Dermis microvascular lymphatic vessel endothelial cell (primary cell): ENCODE data around the gene SOX4. TPM values are rescaled to one million over a fixed set of nuclear protein-coding genes. Genes with fewer than 3 reads are reported as not detected.
A peak's percentile ranks its signal among the peaks of the same experiment; 100 is the strongest.

Experiments
- DNase-seq, 2 donors: peaks; one replicate each; pipeline versions ENCODE4 v3.0.0 to v3.0.0-alpha.2; 2010; ENCODE audit warnings: low read depth in 2 of 2
- total RNA-seq: library from RNA; depleted of rRNA; stranded (reverse); fragments of >200 nt; gene quantifications from 2 replicates; pipeline ENCODE4 v1.2.1, GENCODE V29; 2014

Gene SOX4
- total RNA-seq, 1 donor from 2014 or later = 67.5 TPM

DNA sequence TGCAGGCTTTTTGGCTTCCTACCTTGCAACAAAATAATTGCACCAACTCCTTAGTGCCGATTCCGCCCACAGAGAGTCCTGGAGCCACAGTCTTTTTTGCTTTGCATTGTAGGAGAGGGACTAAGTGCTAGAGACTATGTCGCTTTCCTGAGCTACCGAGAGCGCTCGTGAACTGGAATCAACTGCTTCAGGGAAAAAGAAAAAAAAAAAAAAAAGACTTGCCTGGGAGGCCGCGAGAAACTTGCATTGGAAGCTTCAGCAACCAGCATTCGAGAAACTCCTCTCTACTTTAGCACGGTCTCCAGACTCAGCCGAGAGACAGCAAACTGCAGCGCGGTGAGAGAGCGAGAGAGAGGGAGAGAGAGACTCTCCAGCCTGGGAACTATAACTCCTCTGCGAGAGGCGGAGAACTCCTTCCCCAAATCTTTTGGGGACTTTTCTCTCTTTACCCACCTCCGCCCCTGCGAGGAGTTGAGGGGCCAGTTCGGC is 420 bp downstream of the SOX4 start:
- no peak for DNase-seq

DNA sequence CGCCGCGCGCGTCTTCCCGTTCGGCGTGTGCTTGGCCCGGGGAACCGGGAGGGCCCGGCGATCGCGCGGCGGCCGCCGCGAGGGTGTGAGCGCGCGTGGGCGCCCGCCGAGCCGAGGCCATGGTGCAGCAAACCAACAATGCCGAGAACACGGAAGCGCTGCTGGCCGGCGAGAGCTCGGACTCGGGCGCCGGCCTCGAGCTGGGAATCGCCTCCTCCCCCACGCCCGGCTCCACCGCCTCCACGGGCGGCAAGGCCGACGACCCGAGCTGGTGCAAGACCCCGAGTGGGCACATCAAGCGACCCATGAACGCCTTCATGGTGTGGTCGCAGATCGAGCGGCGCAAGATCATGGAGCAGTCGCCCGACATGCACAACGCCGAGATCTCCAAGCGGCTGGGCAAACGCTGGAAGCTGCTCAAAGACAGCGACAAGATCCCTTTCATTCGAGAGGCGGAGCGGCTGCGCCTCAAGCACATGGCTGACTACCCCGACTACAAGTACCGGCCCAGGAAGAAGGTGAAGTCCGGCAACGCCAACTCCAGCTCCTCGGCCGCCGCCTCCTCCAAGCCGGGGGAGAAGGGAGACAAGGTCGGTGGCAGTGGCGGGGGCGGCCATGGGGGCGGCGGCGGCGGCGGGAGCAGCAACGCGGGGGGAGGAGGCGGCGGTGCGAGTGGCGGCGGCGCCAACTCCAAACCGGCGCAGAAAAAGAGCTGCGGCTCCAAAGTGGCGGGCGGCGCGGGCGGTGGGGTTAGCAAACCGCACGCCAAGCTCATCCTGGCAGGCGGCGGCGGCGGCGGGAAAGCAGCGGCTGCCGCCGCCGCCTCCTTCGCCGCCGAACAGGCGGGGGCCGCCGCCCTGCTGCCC is 1.1 kb downstream of the SOX4 start:
- peak in 1 of 2 donors; percentile 52 for DNase-seq

DNA sequence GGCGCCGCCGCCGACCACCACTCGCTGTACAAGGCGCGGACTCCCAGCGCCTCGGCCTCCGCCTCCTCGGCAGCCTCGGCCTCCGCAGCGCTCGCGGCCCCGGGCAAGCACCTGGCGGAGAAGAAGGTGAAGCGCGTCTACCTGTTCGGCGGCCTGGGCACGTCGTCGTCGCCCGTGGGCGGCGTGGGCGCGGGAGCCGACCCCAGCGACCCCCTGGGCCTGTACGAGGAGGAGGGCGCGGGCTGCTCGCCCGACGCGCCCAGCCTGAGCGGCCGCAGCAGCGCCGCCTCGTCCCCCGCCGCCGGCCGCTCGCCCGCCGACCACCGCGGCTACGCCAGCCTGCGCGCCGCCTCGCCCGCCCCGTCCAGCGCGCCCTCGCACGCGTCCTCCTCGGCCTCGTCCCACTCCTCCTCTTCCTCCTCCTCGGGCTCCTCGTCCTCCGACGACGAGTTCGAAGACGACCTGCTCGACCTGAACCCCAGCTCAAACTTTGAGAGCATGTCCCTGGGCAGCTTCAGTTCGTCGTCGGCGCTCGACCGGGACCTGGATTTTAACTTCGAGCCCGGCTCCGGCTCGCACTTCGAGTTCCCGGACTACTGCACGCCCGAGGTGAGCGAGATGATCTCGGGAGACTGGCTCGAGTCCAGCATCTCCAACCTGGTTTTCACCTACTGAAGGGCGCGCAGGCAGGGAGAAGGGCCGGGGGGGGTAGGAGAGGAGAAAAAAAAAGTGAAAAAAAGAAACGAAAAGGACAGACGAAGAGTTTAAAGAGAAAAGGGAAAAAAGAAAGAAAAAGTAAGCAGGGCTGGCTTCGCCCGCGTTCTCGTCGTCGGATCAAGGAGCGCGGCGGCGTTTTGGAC is 2.0 kb downstream of the SOX4 start:
- peak in 1 of 2 donors; percentile 23 for DNase-seq

DNA sequence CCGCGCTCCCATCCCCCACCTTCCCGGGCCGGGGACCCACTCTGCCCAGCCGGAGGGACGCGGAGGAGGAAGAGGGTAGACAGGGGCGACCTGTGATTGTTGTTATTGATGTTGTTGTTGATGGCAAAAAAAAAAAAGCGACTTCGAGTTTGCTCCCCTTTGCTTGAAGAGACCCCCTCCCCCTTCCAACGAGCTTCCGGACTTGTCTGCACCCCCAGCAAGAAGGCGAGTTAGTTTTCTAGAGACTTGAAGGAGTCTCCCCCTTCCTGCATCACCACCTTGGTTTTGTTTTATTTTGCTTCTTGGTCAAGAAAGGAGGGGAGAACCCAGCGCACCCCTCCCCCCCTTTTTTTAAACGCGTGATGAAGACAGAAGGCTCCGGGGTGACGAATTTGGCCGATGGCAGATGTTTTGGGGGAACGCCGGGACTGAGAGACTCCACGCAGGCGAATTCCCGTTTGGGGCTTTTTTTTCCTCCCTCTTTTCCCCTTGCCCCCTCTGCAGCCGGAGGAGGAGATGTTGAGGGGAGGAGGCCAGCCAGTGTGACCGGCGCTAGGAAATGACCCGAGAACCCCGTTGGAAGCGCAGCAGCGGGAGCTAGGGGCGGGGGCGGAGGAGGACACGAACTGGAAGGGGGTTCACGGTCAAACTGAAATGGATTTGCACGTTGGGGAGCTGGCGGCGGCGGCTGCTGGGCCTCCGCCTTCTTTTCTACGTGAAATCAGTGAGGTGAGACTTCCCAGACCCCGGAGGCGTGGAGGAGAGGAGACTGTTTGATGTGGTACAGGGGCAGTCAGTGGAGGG is 2.8 kb downstream of the SOX4 start:
- peak in 1 of 2 donors; percentile 66 for DNase-seq

DNA sequence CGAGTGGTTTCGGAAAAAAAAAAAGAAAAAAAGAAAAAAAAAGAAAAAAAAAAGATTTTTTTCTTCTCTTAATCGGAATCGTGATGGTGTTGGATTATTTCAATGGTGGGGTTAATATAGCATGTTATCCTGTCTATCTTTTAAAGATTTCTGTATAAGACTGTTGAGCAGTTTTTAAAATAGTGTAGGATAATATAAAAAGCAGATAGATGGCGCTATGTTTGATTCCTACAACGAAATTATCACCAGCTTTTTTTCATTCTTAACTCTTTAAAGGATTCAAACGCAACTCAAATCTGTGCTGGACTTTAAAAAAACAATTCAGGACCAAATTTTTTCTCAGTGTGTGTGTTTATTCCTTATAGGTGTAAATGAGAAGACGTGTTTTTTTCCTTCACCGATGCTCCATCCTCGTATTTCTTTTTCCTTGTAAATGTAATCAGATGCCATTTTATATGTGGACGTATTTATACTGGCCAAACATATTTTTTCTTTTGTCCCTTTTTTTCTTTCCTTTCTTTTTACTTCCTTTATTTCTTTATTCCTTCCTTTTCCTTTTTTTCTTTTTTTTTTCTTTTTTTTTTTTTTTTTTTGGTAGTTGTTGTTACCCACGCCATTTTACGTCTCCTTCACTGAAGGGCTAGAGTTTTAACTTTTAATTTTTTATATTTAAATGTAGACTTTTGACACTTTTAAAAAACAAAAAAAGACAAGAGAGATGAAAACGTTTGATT is 3.6 kb downstream of the SOX4 start:
- peak; percentile 56 to 62 for DNase-seq

DNA sequence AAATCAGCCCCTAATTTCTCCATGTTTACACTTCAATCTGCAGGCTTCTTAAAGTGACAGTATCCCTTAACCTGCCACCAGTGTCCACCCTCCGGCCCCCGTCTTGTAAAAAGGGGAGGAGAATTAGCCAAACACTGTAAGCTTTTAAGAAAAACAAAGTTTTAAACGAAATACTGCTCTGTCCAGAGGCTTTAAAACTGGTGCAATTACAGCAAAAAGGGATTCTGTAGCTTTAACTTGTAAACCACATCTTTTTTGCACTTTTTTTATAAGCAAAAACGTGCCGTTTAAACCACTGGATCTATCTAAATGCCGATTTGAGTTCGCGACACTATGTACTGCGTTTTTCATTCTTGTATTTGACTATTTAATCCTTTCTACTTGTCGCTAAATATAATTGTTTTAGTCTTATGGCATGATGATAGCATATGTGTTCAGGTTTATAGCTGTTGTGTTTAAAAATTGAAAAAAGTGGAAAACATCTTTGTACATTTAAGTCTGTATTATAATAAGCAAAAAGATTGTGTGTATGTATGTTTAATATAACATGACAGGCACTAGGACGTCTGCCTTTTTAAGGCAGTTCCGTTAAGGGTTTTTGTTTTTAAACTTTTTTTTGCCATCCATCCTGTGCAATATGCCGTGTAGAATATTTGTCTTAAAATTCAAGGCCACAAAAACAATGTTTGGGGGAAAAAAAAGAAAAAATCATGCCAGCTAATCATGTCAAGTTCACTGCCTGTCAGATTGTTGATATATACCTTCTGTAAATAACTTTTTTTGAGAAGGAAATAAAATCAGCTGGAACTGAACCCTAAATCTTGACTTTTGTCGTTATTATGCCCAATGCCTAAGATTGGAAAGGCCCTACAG is 4.5 kb downstream of the SOX4 start:
- DNase-seq = peak in 1 of 2 donors; percentile 42

DNA sequence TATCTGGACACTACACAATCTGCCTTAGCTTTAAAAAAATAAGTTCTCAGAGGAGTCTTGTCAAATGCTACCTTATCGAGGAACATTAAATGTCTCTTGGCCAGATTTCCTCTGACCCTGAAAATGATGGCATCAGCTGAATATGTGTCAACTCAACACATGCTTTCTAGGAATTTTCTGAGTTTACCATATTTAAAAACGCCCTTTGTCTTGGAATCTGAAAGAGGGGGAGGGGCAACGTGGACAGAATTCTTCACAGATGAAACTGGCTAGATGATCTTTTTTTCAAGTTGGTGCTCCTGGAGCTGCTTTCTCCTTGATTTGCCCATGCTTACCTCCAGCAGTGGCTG is 5.1 kb downstream of the SOX4 start:
- peak in 1 of 2 donors; percentile 28 for DNase-seq

DNA sequence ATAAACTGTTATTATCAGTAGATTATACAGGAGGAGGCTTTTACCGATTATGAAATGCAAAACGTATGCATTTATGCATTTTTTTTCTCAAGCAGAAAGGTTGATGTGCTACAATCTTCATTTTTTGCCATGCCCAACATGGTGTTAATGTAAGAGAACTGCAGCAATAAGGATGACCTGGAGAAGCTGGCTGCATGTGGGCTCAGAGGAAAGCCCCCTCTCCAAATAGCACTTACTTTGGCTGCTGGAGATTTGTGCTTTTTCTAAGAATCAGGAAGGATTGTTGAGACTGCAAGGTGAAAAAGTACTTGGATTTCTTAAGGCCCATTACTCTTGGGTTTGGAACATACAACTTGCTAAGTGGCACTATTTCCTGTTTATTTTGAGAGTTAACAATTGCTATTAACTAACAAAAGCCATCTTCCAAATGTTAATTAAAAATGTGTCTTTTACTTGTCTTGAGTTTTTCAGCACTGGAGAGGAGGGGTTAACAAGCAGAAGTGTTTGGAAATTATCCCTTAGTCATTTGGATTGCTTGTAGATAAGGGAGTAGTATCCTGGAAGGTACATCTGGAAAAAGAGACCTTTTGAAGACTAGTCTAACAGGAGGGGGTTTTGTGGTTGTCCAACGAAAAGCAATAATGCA is 5.6 kb downstream of the SOX4 start:
- no peak for DNase-seq

DNA sequence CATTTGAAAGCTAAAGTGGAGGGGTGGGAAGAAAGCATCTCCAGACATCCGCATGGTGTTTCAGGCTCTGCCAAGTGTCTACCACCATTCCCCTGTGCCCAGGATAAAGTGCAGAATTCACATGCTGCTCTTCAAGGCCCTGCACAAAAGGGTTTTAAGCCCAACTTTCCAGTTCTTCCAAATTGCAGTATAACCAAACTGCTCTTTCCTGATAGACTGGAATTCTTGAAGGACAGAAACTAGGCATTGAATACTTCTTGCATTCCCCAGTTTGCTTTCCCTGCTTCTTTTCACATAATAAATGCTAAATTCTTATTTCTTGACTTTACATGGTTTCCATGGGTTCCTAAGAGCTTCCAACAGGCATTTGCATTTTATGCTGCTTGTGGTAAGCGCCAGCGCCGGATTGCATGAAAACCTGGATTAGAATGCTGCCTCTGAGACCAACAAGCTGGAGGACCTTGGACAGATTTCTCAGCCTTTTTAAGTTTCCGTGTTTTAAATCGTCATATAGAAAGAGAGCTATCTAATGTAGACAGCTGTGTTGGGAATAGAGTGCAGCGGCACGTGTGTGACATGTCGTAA is 7.9 kb downstream of the SOX4 start:
- peak in 1 of 2 donors; percentile 21 for DNase-seq

DNA sequence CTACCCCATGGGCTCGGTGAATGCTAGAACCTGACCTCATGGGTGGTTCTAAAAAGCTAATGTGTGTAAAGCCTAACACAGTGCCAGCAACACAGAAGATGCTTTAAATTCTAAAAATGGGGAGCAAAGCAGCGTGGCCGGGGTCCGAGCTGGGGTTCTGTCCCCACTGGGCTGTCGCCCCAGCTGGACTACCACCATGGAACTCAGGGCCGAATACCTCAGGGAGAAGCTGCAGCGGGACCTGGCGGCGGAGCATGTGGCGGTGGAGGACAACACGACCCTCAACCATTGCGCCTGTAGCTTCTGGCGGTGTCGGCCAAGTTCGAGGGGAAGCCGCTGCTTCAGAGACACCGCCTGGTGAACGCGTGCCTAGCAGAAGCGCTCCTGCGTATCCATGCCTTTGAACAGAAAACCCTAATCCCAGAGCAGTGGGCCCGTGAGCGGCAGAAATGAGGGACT is 8.4 kb downstream of the SOX4 start:
- peak in 1 of 2 donors; percentile 23 for DNase-seq

DNA sequence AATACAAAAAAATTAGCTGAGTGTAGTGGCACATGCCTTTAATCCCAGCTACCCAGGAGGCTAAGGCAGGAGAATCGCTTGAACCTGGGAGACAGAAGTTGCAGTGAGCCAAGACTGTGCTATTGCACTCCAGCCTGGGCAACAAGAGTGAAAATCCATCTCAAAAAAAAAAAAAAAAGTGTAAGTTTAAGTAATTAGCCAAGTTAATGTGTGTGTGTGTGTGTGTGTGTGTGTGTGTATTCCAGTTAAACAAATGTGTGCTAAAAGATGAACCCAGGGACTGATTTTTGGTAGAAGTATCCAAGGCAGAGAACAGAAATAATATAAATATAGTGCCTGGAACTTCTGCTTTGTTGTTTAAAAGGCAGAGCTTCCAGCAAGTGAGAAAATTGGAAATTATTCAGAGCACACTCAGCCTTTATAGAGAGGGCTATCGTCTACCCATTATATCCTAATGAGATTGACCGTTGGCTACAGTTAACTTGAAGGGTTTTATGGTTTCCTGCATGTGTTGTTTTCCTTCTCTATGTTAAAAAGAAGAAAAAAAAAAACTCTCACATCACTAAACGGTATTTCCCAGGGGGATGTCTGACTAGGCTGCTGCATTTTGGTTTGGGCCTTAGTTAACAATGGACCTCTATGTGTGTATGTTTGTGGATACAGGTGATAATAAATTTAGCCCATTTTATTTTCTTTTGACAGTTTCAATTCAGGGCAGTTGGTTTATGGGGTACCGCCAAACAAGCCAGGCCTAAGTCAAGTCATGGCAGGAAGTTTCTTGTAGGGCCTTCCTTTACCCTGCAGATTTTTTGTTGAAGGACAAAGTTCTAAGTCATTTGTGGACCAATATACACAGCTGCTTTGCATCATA is 9.8 kb downstream of the SOX4 start:
- peak in 1 of 2 donors; percentile 80 for DNase-seq

DNA sequence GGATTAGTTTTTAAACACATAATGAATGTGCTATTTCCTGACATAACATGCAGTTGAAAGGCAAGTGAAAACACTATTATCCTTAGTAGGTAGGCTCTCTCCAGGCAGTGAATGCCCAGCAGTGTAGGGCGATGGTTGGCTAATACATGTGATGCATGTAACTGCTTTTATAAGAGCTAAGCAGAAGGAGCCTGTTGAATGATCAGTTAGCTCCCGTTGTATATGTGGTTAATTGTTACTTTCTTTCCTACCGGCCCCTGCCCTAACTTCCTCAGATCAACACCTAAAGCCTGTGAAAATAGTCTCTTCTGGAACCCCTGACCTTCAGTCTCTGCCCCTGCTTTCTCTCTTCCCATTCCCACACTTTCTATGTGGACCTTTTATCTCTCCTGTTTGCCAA is 10.5 kb downstream of the SOX4 start:
- DNase-seq = peak in 1 of 2 donors; percentile 51

DNA sequence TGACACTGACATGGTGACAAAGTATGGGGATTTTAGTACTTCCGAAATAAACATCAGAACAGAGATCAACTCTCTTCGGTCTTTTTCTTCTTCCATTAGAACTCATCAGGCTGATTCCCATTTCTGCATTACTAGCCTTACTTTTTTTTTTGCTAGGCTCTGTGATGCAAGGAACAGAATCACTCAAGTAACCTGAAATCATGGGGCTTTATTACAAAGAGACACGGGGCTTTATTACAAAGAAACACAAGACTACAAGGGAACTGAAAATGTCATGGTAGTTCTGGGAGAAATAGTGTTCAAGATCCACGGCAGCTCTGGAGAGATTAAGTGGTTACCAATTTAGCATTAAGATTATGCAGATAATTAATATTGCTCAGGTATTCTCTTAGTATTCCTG is 11.6 kb downstream of the SOX4 start:
- DNase-seq = no peak

DNA sequence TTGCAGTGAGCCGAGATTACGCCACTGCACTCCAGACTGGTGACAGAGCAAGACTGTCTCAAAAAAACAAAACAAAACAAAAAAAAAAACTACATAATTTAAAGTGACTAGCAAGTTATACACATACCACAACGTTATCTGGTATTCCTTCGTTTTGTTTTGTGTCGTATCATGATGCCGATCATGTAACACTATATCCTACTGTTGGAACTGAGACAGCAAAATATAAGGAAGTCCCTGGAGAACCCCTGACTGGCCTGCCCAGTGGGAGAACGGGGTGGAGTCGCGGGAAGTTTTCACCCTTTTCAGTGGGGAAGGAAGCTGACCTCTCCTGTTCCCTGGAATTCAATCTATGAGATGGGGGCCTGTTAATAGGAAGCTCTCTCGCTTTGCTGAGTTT is 15.1 kb downstream of the SOX4 start:
- no peak for DNase-seq

DNA sequence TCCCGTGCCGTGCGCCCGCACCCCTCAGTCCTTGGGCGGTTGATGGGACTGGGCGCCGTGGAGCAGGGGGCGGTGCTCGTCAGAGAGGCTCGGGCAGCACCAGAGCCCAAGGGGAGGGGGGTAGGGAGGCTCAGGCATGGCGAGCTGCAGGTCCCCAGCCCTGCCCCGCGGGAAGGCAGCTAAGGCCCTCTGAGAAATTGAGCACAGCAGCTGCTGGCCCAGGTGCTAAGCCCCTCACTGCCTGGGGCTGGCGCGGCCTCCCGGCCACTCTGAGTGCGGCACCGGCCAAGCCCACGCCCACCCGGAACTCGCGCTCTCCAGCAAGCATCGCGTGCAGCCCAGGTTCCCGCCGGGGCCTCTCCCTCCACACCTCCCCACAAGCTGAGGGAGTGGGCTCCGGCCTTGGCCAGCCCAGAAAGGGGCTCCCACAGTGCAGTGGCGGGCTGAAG is 16.4 kb downstream of the SOX4 start:
- no peak for DNase-seq

DNA sequence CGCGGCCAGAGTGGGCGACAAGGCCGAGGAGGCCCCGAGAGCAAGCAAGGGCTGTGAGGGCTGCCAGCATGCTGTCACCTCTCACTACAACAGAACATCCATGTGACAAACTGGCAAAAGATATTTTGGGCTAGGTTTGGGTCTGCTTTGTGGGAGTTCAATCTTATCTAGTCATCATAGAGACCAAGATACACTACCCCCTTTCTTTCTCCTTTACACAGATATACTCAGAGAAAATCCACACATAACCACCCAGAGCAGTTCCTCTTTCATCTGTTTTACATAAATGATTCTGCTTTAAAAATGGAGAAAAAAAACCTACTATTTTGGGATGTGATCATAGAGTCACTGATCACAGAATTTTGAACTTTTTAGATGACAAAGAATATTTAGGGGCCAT is 16.8 kb downstream of the SOX4 start:
- no peak for DNase-seq

DNA sequence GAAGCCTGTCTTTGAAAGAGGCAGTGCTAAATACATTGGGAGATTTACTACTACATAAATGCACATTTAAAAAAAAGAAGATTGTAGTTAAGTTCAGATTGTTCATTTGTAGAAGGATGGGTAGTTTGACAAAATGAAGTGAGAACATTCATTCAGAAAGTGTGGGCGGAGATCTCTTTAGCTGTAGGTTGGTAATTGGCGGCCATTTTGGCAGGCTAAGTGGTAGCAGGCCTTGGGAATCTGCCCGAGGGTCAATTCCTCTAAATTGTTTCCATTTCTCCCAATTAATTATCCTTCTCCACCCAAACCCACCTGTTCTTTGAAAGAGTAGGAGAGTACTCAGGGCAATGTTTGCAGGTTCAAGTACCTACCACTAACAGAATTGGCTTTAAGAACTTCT is 17.9 kb downstream of the SOX4 start:
- no peak for DNase-seq
